HT1080 (cell line): ENCODE results near the gene ATP2C2. TPM values are rescaled to one million over a fixed set of nuclear protein-coding genes. Genes with fewer than 3 reads are reported as not detected.
"Not testable (repeated sequence)": the region's sequence is repeated elsewhere in the genome, so short reads cannot be mapped to it uniquely, and the experiment has no call there.

ENCODE experiments used
- DNase-seq: peaks from one replicate; pipeline ENCODE4 v3.0.0-alpha.2; 2015; ENCODE audit warnings: low read depth
- total RNA-seq: library from RNA; depleted of rRNA; stranded (reverse); fragments of >200 nt; shearing (Covaris generic); gene quantifications from 2 replicates; pipeline ENCODE4 v1.2.3, GENCODE V29; 2014

The ATP2C2 gene
- total RNA-seq, 1 experiment from 2014 or later, result not detected

DNA sequence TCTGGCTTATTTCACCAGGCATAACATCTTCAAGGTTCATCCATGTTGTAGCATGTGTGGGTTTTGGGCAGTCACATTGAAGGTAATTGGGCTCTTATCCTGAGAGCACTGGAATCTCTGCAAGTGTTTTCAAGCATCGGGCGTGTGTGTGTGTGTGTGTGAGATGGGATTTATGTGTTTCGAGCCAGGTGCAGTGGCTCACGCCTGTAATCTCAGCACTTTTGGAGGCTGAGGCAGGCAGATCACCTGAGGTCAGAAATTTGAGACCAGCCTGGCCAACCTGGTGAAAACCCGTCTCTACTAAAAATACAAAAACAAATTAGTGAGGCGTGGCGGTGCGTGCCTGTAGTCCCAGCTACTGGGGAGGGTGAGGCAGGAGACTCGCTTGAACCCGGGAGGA is 27.7 kb downstream of the ATP2C2 start:
- DNase-seq, result not testable (repeated sequence)

DNA sequence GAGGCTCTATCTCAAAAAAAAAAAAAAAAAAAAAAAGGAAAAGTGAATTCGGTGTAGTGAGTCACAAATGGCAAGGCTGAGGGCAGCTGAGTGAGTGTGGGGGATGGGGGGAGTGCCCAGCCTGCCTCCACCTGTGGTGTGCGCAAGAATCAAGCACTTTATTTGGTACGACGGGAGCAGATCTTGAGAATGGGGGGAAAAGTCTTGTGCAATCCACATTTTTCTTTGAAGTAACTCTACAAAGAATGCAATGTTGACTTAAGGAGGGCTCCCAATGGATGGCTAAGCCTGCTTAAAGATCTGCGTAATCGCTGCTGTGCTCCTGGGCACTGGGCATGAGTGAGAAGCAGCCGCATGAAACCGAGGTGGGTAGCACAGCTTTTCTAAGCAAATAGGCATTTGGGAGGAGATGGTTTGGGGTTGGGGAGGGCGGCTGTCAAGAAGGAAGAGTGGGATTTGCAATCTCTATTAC is 28.2 kb downstream of the ATP2C2 start:
- peak; percentile 28 for DNase-seq

DNA sequence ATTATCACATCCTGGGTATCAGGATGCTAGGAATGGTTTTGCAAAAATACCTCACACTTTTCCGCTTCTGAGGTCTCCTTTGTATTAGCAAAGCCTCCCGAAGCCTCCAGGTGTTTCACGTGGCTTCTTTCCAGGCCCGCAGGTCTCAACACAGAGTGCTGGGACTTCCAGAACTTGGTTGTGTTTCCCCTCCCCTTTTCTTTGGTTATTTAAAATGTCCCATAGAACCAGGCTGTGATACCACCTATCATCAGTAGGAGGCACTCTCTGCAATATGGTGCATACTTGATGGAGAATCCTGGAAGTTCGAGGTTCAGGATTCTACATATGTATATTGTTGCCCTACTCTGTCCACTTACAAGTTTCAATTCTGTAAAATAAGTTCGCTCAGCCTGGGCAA is 28.8 kb downstream of the ATP2C2 start:
- DNase-seq, result no peak

DNA sequence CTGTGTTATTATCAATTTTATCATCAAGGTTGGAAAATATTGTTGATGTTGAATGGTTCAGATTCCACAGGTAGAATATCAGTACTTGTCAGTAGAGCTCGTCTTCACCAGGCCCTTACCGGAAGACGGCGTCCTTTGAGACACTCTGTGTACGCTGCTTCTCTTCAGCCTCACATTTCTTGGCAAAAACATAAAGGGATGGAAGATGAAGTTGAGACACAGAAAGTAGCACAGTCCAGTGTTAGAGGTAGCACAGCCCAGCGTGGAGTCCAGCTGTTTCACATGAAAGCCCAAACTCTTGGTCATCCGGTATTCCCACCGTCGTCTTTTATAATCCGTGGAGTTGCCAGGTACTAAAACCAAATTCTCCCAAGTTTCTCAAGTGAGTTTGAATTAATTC is 30.4 kb downstream of the ATP2C2 start:
- DNase-seq, result no peak

DNA sequence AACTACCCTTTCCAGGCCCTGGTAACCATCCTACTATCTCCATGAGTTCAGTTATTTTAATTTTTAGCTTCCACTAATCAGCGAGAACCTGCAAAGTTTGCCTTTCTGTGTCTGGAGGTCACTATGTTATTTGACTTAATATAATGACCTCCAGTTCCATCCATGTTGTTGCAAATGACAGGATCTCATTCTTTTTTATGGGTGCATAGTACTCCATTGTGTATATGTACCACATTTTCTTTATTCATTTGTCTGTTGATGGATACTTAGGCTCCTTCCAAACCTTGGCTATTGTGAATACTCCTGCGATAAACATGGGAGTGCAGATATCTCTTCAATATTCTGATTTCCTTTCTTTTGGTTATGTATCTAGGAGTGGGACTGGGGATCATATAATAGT is 31.6 kb downstream of the ATP2C2 start:
- DNase-seq, result not testable (repeated sequence)

DNA sequence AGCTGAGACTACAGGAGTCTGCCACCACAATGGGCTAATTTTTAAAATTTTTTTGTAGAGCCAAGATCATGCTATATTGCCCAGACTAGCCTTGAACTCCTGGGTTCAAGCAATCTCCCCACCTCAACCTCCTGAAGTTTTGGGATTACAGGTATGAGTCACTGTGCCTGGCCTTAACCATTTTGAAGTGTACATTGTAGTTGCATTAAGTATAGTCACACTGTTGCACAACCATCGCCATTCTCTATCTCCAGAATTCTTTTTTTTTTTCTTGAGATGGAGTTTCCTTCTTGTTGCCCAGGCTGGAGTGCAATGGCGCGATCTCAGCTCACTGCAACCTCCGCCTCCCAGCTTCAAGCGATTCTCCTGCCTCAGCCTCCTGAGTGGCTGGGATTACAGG is 35.1 kb downstream of the ATP2C2 start:
- not testable (repeated sequence) for DNase-seq

DNA sequence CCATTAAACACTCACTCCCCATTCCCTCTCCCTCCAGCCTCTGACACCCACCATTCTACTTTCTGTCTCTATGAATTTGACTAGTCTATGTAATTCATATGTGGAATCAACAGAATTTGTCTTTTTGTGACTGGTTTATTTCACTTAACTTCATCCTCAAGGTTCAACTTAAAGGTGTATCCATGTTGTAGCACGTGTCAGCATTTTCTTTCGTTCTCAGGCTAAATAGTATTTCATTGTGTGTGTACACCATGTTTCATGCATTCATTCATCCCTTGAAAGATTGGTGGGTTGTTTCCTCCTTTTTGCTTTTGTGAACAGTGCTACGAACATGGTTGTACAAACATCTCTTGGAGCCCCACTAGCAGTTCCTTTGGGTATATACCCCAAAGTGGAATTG is 36.0 kb downstream of the ATP2C2 start:
- DNase-seq, result no peak

DNA sequence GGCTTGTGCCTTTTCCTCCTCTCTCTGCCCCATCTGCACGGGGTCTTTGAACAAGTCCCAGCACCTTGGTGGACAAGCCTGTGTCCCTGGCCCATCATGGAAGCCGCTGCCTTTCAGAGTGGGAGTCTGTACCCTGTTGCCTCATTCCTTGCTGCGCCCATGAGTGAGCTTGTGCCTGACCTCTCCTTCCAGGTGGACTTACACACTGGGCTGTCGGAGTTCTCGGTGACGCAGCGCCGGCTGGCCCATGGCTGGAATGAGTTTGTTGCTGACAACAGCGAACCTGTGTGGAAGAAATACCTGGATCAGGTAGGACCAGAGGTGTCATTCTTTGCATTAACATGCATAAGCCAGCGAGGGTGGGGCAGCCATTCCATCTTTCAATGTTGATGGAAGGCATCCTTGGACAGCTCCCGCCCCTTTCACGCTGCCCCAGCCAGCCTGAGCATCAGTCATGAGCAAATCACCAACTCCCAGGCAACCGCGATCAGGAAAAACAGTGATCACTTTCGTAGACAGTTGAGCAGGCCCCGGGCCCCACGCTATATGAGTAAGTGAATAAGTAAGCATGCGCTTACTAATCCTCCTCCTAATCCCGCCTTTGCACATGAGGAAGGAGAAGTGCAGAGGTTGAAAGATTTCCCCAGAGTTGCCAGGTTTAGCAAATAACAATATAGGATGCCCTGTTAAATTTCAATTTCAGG is 36.8 kb downstream of the ATP2C2 start:
- no peak for DNase-seq

DNA sequence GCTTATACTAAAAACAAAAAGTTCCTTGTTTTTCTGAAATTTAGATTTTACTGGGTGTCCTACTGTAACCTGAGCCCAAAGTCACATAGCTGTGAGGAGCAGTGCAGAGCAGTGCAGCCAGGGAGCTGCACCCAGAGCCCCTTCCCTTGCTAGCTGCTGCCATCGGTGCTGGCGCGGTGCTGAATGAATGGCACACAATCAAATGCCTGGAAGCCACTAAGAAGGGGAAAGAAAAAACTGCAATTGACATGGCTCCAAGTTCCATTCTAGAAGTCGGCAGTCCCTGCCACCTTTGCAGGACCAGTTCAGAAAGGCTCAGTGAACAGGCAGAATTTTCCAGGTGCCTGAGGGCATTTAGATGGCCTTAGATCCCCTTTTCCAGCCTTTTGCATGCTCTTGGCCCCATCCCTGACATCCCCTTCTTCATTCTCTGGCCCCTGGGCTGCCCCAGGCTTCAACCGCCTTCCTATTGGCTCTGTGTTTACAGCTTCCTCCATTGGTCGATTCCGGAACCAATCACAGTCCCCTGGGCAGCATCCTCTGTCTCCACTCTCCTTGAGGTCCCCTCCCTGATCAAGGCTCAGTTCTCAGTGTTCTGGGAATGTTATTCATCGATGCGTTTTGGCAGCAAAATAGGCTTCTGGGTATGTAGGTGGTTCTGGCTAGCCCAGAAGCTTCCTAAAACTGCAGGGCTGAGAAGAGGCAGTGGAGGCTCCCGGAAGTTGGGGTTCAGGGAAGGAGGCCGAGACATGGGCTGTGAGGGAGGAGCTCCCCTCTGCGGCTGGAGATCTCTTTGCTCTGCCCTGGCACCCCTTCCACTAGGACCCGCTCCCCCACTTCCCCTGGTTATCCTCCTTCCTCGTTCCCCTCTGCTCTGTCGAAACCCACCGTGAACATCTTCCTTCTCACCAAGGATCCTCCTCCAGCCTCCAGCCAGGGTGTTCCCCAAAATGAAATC is 37.9 kb downstream of the ATP2C2 start:
- DNase-seq, result no peak

DNA sequence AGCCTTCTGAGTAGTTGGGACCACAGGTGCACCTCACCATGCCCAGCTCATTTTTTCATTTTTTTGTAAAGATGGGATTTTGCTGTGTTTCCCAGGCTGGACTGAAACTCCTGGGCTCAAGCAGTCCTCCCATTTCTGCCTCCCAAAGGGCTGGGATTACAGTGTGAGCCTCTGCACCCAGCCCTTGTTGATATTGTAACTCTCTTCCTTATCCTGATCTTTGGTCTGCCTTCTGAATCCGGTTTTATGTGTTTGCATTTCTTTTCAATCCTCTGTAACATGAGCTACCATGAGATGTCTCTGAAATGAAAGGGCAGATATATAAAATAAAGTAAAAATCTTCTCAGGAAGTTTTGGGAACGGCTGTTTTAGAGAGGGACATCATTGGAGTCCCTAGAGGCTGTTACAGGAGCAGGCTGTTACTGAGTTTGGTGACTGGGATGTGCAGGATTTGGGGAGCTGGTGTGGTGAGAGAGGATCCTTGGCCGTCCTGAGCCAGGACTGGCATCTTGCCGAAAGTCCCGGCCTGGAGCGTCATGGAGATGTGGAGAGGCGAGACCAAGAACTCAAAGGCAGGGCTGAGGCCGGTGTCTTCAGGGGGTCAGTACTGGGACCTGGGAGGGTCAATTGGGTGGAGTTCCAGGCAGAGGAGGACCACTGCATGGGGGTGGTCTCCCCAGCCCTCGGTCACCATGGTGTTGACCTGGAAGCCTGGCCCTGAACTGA is 39.4 kb downstream of the ATP2C2 start:
- DNase-seq, result no peak

DNA sequence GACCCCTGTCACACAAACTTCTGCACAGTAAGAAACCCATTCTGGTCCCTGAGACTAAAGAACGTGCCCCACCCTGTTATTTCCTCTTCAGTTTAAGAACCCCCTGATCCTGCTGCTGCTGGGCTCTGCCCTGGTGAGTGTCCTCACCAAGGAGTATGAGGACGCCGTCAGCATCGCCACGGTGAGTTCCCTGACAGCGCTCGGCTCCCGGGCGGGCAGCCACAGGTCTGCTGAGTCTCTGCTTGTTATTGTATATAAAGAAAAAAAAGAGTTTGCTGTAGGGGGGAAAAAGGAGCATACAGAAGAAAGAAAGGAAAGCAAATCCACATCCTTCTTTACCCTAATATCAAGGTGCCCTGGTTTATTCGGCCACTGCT is 40.0 kb downstream of the ATP2C2 start:
- no peak for DNase-seq

DNA sequence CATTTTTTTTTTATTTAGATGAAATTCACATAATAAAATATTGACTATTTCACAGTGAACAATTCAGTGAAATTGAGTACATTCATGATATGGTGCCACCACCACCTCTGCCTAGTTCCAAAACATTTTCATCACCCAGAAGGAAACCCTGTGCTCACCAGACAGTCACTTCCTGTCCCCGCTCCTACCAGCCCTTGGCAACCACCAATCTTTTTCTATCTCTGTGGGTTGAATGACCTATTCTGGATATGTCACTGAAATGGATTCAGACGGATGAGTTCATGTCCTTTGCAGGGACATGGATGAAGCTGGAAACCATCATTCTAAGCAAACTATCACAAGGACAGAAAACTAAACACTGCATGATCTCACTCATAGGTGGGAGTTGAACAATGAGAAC is 40.5 kb downstream of the ATP2C2 start:
- DNase-seq, result no peak

DNA sequence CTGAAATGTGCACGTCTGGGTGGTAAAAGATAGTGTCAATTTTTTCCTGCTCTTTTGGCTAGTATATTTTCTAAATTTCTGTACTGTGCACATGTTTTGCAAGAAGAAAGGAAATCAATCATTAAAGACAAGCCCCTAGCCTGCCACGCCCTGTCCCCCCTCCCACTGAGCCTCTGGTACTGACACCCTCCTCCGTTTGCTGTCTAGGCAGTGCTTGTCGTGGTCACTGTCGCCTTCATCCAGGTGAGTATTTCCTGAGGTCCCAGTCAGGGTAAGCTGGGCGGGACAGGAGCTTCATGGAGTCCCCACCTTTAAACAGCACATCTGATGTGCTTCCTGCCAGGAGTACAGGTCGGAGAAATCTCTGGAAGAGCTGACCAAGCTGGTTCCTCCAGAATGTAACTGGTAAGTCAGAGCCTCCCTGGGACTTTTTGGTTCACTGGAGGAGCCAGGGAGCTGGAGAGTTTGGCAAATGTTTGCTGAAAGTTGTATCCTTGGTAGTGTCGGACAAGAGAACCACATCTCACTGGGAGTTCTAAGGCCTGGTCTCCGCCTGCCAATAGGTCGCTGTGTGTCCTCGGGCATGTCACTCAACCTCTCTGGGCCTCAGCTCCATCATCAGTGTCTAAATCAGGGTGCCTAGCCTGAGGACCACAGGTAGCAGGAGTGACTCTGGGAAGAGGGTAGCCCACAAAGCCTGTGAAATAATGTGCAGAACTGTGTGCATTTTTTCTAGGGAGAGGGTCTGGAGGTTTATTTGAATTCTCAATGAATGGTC is 42.2 kb downstream of the ATP2C2 start:
- no peak for DNase-seq

DNA sequence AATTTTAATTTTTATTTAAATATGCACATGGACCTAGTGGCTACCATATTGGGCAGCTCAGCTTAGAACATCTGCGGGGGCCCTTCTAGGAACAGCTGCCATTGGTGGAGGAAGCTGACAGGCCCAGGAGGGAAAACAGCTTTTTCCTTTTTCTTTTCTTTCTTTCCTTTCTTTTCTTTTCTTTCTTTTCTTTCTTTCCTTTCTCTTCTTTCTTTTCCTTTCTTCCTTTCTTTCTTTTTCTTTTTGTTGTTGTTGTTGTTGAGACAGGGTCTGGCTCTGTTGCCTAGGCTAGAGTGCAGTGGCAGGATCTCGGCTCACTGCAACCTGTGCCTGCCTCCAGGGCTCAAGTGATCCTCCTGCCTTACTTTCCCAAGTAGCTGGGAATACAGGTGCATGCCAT is 43.4 kb downstream of the ATP2C2 start:
- no peak for DNase-seq

DNA sequence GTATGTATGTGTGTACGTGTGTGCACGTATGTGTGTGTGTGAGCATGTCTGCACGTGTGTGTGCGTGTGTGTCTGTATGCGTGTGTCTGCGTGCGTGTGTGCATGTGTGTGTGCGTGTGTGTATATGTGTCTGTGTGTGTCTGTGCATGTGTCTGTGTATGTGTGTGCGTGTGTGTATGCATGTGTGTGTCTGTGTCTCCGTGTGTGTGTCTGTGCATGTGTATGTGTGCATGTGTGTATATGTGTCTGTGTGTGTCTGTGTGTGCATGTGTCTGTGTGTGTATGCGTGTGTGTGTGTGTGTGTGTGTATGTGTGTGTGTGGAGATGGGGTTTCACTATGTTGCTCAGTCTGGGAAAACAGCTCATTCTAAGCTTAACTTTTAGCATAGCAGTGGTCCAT is 43.9 kb downstream of the ATP2C2 start:
- no peak for DNase-seq

DNA sequence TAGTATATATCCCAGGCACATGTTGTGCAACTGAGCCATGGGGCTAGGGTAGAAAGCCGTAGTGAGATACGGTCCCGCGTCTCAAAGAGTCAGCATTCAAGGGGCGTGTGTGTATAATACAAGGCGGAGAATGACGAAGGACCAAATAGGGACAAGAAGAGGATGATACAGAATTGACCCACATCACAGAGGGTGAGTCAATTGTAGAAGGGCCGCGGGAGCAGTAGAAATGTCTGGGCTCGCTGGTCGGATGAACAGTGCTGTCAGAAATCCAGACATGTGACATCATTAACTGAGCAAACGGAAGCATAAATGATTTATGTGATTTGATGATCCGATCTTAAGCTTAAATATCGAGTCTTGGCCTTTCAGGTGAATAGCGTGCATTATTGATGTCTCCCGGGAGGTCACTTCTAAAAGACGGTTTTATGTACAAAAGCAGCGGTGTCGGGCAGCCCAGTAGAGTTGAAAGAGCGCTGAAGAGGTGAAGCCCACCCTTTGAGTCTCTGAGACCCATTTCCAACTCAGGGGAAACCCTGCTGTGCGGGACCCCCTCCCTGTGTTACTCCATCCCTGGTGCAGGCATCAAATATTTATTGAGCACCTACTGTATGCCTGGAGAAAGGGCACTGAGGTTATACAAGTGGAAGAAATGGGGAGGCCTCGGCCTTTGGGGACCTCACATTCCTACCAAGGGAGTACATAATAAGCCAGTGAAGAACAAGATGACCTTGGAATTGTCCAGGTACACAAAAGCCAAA is 45.1 kb downstream of the ATP2C2 start:
- DNase-seq, result no peak

DNA sequence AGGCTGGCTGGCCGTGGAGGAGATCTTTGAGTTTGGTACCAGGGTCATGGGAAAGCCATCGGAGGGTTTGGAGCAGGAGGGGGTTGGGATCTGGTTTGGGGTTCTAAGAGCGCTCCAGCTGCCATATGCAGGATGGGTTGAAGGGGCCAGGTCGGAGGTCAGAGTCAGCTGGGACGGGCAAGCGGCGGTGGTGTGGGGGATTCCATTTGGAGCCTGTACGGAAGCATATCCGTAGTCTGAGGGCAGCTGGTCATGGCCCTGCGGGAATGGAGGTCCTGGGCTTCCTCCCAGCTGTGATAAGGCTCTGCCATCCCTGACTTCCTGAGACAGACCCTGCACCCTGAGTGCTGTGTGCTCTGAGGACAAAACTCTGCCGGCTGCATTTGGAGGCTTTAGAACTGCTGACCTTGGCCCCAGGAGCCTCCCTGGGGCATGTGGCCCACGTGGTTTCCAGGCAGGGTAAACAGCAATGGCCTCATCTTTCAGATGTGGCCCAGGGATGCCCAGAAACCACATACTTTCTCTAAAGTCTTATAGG is 46.5 kb downstream of the ATP2C2 start:
- DNase-seq, result no peak

DNA sequence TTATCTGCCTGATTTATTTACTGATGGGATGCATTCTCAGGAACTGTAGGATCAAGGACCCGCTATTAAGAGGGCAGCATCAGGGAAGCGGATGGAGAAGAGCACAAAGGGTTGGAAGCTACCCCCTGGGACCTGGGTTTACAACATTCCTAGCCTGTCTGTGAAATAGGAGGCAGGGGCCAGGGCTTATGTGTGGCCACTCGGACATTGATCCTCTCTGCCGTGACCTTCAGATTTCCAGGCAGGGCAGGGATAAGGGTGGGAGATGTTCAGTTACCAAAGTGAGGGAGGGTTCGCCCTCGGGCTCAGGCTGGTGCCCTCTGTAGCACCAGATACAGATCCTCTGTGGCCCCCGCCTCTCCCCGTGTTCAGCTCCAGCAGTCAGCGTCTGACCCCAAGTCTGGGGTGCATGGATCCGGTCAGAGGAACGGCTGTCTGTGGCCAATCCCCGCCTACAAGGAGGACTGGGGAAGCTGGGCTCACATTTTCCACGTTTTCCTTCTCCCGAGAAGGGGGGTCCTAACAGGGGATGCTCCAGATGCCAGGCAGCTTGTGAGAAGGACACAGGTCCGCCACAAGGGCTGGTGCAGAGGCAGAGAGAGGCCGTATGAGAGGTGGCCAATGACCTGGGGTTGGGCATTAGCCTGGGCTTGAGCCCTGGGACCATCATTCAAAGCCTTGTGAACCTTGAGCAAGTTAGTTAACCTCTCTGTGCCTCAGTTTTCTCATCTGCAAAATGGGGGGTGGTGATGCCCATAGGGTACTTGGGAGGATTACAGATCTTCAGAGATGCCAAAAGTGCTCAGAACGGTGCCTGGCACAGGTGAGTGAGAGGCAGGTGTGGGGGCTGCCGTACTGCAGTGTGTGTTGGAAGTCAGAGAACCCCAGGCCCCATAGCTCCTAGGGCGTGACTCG is 48.3 kb downstream of the ATP2C2 start:
- DNase-seq, result no peak
